IPS-NIHi11 (cell line): ENCODE results near the gene ZGRF1.
A peak's percentile ranks its signal among the peaks of the same experiment; 100 is the strongest.
"Not testable (repeated sequence)": the region's sequence is repeated elsewhere in the genome, so short reads cannot be mapped to it uniquely, and the experiment has no call there.

Experiments
- DNase-seq: peaks from one replicate; pipeline ENCODE4 v3.0.0; 2012; ENCODE audit warnings: mixed read lengths, low spot score

Gene ZGRF1

DNA sequence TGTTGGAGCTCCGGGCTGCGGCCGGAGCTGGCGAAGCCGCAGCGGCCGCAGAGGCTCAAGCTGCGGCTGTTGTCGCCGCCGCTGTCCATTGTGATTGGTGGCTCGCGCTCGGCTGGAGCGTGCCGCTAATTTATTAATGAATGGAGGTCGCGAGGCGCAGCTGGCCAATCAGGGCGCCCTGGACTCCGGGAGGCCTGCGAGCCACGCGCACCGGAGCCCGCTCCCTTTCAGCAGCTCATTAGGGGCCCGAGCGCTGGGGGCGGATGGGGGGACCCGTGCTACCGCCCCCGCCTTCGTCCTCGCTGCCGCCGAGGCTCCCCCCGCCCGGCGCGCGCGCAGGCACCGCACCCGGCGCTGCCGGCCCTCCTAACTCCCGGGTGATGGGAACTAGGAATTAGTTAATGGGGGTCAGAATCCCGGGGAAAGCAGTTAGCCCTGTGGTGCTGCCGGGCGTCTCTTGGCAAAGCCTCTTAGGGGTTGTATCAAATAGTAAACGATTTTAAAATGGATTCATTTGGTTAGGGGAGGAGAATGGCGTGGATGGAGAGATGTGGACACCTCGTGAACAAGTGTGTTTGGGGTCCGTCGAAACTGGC lies 120.1 kb downstream of the ZGRF1 start:
- peak; percentile 80 for DNase-seq

DNA sequence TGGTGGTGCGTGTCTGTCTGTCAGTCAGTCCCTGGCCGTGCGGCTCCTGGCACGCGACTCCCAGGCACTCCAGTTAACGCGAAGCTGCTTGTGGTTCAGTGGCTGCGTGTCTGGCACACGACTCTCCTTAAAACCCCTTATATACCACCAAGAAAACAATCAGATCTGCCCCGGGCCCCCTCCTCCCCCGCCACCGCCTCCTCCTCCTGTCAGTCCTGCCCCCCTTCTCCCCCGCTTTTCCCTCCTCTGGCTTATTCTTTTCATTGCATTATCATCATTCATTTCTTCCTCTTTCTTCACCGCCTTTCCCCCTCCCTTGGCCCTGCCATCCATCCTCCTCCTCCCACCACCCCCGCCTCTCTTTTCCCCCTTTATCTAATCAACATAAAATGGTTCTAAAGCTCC lies 120.6 kb downstream of the ZGRF1 start, which contains the start of gene NEUROG2:
NEUROG2 (minus strand) TSS at position 115 of the 405 bp plus-strand sequence. CDS start 705 bp downstream, outside the sequence.
- DNase-seq = peak; percentile 24

DNA sequence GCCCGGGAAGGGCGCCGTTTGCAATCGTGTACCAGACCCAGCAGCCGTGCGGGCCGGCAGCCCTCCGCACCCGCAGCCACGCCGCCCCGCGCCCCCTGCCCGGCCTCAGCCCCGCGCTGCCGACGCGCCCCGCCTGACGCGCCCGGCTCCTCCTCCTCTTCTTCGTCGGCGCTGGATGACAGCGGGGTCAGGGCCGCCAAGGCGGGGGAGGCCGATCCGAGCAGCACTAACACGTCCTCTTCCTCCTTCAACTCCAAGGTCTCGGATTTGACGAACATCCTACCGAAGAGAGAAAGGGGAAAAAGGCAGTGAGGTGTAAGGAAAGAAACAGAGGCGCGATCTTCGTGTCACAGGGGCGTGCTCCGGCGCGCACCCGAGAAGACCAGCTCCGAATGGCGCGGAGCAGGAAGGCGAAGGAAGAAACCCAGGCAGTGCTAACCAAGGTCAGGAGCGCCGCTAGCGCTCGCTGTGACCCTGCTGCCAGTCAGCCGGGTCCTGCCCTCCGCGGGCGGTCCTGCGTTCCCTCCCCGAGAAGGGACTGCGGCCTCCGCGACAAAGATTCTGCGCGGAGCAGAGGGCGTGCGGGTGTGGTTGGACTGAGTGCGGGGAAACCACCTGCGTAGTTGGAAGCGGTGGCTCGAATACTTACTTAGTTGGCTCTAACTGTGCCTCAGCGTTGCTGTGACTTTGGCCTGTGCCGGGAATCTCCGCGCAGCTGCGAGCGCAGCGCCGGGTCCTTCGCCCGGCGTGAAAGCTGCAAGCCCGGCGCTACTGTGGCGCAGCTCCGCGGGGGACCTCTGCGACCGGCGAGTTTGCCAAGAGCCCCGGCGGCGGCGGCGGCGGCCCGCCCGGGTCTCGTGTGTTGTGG lies 121.3 kb downstream of the ZGRF1 start:
- peak; percentile 47 for DNase-seq

DNA sequence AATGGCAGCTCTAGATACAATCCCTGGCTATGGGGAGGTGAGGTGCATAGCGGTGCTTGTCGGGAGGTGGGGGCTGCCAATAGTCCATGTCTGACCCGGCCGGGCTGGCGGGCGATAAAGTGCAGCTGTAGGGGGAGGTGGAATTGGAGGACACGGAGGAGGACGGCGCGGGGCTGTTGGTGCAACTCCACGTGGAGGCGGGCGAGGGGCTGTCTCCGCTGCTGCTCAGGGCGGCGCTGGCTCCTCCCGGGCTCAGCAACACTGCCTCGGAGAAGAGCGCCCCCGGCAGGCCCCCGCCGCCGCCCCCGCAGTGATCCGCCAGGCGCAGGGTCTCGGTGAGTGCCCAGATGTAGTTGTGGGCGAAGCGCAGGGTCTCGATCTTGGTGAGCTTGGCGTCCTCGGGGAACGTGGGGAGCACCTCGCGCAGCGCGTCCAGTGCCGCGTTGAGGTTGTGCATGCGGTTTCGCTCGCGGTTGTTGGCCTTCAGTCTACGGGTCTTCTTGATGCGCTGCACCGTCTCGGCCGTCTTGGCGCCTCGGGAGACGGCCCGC lies 122.0 kb downstream of the ZGRF1 start:
- peak; percentile 36 for DNase-seq

DNA sequence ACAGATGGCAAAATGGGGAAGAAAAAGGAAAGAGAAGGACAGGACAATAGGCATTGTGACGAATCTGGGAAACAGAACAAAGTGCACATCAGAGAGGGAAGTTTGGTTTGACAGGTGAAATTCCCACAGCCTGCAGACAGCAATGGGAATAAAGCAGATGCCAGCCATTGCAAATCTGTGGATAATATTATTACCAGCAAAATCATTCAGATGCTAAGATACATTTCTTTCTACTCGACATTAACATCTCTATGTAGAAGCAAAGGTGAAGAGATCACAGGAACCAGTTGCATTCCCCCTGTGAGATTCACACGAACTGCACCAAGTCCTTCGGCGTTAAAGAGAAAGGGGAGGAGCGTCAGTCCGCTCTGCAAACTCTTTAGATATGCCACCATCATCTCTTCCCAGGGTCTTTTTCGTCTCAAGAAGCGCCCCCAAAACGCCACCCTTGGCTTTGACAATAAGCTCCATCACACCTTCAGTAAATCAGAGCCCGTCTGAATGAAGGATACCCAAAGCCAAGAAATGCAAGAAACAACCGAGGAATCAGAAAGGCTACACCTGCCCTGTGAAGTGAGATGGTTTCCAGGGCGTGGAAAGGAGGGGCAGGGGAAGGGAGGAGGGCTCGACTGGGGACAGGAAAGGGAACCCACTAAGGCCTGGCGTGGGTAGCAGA lies 122.6 kb downstream of the ZGRF1 start:
- DNase-seq = no peak

DNA sequence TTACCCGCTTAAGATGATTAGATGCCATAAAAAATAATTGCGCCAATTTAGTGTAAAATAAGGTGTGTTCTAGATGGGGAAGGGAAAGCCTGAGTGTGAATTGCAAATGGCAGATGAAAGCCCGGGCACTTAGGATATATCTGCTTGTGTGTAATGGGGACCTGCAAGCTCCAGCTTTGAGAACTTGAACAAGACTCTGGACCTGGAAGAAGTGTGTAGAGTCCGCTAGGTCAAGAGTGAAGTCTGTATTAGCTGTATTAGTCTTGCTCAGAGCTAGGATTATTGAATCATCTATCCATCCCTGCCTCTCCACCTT lies 124.9 kb downstream of the ZGRF1 start:
- DNase-seq = no peak

DNA sequence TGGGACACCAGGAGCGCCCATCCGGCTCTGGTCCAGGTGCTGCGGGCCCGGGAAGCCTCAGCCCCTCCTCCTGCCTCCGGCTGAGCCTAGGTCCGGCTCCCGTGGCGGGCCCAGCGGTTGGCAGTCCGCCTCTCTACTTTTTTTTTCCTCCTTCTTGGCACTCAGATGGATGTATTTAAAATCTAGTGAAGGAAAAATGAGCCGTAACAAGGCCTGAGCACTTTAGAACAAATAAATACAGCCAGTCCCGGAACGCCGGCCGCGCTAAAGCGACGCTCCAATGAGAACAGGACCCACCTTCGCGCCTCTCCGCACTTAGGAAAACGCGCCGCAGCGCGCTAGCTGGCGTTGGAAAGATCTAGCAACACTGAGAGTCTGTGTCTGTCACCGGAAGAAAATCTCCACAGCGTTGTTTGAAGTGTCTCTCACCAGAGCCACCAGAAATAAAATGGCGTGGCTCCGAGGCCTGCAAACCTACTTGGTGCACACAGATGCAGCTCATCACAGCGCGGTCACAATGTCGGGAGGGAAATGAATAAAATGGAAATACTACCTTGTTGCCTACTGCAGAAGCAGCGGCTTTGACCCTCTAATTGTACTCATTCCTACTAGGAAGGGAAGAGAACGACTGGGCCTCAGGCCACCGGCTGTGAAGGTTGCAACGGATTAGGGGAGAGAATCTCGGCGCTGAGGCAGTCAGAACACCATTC lies 125.5 kb downstream of the ZGRF1 start:
- no peak for DNase-seq

DNA sequence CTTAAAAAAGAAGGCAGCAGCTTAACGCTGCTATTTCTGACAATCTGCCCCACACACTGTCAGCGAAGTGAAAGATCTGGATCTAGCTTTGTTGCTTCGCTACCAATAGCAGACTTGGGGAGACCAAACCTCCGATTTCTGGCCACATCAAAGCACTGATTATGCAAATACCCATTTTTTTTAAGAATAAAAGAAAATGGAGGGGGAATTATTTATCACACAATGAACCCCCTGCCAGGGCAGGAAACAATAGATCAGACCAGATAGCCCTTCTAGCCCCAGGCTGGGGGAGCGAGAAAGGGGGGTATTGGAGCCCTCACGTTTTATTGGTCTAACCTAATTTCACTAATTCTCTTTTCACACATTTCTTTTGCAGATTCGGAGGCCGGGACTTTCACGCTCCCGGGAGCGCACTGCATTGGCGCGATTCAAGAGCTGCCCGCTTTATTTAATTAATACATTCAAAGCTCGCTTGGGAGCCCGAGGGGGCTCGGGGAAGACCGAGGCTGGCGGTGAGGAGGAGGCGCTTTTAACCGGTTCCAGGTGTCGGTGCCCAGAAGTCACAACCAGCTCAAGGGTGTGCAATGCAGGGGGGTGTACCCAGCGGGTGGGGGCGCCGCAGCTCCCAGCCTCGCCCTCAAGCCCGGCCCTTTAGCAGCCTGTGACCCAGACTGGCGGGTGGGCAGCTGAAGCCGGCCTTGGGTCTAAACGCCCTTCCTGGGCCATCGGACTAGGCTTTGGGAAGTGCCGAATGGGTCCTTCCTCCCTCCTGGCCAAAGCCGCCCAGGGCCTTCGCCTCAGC lies 126.2 kb downstream of the ZGRF1 start:
- no peak for DNase-seq

DNA sequence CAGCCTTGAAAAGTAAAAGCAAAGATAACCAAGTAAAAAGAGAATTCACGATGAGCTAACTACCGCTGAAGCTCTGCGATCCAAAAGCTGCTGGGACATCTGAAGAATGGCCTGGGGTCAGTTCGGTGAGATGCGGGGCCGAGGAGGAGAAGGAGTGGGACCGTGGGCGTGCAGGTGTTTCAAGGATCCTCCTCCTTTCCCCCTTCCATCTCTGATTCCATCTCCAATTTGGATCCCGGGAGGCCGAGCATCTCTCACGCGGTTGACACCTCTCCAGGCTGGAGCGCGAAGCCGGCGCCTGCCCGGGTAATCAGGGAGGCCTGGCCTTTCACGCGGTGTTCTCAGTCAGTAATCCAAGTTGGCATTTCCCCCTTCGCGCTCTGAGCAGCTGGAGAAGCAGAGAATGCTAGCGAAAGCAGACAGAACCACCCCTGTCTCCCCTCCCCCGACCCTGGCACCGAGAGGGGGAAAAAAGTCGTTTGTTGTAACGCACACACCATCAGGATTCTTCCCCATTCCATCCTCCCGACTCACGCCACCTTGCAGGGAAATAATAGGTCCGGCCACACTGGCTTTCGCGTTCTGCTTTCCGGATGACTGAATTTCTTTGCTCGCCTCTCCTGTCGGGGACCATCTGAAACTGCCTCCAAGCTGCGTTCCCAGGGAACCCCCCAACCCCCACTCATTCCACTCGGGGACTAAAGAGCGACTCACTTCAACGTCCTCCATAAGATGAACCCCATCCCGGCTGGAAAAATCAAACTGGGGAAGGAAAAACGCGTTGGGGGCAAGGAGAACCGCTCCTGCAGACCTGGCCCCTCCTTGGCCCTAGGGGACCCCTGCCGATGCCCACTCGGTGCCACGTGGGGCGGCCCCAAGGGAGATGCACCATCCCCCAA lies 127.2 kb downstream of the ZGRF1 start:
- no peak for DNase-seq

DNA sequence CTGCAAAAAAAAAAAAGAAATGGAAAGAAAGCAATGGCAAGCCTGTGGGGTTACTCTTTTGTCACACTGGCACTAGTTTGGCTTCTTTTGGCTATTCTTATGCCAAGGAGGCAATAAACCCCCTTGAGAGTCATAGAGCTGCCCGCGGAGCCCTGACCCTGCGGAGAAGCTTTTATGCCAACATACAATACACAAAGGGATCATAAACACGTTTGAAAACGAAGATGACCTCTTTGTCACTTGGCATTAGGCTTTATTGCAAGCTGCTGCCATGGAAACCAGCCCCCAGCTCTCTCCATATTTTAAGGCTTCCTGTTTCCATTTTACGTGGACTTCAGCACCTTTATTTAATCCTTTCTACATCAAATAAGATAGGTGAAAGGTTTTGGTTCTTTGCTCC lies 128.4 kb downstream of the ZGRF1 start:
- DNase-seq = no peak

DNA sequence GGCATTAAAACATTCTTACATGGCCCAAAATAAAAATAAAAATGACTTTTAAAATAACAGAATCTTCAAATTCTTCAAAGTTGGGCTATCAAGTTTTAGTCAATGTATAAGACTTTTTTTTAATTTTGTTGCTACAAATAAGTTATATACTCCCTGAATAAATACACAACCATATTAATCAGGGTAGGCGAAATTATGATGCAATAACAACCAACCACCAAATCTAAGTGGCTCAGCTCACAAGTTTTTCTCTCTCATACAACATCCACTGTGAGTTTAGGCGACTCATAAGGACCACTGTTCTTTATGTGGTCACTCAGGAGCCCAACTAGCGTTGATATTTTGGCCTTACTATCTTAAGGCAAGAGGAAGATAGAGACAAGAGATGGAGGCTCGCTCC lies 131.9 kb downstream of the ZGRF1 start:
- DNase-seq = no peak

DNA sequence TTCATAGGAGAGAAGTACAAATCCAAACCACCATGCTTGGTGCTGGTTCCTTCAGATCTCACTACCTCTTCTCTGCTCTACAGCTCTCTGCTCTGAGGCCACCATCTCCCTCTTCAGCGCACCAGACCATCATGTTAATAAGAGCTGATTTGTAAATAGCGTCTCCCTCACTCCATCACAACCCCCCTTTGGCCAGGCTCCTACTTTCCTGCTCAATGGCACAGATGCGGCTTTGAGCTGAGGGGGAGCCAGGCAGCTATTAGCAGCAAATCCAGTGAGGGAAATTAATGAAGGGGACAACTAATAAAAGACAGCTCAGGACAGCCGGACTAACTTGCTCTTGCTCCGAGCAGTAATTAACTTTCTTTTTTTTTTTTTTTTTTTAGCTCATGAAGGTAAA lies 133.8 kb downstream of the ZGRF1 start:
- no peak for DNase-seq

DNA sequence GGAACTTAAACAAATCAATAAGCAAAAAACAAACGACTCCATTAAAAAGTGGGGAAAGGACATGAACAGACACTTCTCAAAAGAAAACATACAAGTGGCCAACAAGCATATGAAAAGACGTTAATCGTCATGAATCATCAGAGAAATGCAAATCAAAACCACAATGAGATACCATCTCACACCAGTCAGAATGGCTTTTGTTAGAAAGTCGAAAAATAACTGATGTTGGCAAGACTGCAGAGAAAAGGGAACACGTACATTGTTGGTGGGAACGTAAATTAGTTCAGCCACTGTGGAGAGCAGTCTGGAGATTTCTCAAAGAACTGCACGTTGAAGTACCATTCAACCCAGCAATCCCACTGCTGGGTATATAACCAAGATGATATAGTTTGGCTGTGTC lies 144.4 kb downstream of the ZGRF1 start:
- DNase-seq = no peak

DNA sequence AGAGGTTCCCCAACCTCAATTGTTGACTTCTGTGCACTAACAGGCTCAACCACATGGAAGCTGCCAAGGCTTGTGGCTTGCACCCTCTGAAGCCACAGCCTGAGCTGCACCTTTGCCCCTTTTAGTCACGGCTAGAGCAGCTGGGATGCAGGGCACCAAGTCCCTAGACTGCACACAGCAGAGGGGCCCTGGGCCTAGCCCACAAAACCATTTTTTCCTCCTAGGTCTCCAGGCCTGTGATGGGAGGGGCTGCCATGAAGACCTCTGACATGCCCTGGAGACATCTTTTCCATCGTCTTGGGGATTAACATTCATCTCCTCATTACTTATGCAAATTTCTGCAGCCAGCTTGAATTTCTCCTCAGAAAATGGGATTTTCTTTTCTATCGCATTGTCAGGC lies 145.9 kb downstream of the ZGRF1 start:
- not testable (repeated sequence) for DNase-seq
